HT-29 (cell line): ENCODE measurements around the gene ARHGAP25. TPM values are rescaled to one million over a fixed set of nuclear protein-coding genes. Genes with fewer than 3 reads are reported as not detected.

Experiments used
- DNase-seq: peaks from one replicate; pipeline ENCODE4 v3.0.0-alpha.2; 2015; ENCODE audit warnings: low spot score
- total RNA-seq: library from RNA; depleted of rRNA; stranded (reverse); fragments of >200 nt; shearing (Covaris generic); gene quantifications from 2 replicates; pipeline ENCODE4 v1.2.3, GENCODE V29; 2014

ARHGAP25 gene
- total RNA-seq, 1 experiment from 2014 or later: not detected

DNA sequence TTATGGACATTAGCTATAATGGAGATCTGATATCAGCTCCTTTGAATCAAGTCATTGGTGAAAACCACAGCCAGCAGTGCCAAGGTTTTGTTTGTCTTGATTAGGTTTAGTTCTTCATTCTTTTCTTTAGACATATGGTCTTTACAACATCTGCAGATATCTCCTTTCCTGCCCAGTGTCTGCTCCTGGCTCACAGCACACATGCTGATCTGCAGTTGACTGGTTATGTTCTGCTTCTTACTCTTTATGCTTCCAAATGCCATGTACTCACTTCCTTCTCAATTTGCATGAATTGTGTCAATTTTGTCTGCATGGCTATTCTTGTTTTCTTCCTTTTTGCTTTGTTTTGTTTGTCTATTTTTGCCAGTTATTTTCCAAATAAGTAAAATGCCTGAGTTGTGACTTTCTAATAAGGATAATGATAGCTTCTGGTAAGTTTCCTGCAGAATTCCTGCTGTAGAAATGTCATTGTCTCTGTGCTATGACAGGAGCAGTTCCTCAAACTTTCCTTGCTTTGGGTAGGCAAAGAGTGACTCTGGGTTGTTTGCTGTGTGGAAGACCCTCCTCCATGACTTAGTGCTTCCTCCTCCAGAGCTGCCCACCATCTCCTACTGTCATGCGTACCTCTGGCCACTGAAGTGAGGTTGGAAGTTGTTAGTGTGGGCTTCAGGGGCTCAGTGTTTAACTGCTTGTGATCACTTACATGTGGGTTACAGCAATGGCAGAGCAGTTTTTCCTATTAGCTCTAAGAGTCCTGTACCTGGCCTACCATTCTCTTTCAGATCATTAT is 8.2 kb downstream of the ARHGAP25 start:
- no peak for DNase-seq

- DNase-seq: no peak
Observed at GRCh38 chr2:68743531-68743930, 8.9 kb downstream of the ARHGAP25 start.

GRCh38 chr2:68744366-68744912 is 9.8 kb downstream of the ARHGAP25 start:
- DNase-seq: no peak

DNA sequence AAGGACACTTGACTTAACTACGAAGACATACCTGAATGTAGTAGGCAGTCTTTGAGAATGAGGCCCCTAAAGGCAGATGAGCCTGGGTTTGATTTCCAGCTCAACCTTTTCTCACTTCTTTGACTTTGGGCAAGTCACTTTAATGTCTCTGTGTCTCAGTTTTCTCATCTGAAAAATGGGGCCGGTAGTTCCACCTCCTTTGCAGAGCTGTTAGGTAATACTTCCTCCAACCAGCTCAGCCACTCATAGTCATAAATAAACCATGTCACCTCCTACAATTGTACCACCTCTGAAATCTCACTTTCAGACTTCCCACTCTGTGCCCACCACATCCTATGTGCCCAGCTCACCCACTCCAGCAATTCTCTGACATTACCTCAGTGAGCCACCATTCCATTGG is 10.4 kb downstream of the ARHGAP25 start:
- no peak for DNase-seq

DNA sequence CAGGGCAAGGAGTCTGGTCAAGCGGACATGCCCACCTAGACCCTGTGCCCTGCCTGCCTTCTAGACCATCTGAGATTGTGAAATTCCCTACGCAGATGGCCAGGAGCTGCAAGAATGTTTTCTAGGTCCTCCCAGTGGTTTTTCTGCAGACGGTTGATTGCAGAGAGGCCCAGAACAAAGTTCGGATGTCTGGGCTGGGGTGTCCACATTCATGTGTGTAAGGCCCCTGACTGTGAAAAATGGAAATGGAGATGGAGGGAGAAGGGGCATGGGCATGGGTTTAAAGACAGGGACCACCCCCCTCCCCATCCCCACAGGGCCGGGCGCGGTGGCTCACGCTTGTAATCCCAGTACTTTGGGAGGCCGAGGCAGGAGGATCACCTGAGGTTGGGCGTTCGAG is 11.8 kb downstream of the ARHGAP25 start:
- no peak for DNase-seq

DNA sequence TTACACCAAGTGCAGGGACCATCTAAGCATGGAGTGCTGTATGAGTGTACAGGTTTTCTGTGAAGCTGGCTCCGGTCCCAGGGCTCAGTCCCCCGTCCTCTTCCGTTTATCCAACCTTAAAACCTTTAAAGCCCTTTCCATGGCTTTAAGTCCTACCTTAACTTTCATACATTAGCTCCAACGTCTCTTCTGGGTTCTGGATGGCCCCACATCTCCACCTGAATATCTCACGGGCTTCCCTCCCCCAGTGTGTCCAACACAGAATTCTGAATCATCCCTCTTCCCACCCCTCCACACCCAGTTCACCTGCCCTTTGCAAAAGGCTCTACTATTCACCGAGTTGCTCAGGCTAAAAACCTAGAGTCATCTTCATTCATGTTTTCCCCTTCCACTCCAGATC is 12.8 kb downstream of the ARHGAP25 start:
- no peak for DNase-seq

- DNase-seq: no peak
Observed at GRCh38 chr2:68747900-68748299, 13.3 kb downstream of the ARHGAP25 start.

- no peak for DNase-seq
Observed at GRCh38 chr2:68748568-68748967, 14.0 kb downstream of the ARHGAP25 start.

DNA sequence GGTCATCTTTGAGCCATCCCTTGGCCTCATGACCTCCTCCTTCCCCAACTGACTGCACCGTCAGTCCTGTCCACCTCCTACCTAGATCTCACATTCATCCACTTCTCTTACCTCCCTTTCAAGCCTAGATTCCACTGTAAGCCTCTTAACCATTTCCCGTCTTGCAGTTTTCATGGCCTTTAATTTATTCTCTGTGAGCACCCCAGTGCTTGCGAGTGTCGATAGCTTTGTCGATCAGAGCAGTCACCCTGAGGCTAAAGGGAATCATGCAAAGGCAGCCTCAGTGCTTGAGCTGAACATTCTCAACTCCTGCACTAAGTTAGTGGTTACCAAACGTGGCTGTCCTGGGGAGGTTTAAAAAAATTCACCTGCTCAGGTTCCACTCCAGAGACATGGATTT is 14.7 kb downstream of the ARHGAP25 start:
- no peak for DNase-seq

DNA sequence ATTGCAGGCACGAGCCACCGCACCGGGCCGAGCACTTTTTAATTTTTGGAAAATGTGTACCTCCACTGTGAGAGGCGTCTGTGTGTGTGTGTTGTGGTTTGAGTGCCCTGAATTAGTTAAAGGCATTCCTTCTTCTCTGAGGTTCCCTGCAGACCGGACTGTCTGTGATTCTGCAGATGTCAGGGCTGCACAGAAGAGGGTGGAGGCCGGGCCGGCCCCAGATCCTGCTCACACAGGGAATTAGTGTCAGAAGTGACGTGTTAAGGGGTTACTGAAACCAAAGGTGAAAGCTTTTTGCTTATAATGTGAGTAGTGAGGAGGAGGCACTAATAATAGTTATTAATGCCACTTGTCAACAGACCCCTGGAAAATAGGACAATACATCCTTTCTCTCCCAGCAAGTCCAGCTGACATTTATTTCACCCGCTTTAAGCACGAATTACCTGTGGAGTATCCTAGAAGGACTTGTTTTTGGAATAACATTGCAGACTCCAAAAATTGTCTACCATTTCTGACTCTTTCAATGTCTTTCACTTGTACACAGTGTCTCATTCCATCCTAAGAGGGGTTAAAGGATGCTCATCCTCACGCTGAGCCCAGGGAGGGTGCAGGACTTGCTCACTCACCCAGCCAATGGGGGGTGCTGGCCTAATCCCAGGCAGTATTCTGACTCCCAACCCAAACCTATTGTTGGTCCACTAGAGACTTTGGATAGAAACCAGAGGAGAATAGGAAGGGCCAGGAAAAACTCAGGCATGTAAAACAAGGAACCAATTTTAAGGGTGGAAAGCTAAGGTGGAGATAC is 16.2 kb downstream of the ARHGAP25 start:
- DNase-seq: no peak

- DNase-seq: peak; percentile 90
Observed at GRCh38 chr2:68751397-68752339, 17.1 kb downstream of the ARHGAP25 start.

DNA sequence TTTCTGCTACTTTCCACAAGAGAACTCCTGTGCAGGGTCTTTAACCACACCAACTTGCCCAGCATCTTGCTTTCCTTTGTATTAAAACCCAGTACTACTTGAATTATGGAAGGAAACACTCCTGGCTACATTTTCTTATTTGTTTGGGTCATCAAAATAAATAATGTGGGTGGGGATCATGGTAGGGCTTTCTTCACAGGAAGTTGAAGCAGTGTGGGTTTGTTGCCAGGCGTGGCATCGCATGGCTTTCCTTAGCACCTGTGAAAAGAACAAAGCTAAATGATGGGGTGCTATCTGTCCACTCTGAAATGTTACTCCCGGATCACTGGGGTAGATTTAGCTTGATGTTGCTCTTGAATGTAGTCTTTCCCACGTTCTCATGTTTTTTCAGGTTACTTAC is 18.7 kb downstream of the ARHGAP25 start:
- DNase-seq: no peak

GRCh38 chr2:68755071-68755470 is 20.5 kb downstream of the ARHGAP25 start:
- DNase-seq: no peak

DNA sequence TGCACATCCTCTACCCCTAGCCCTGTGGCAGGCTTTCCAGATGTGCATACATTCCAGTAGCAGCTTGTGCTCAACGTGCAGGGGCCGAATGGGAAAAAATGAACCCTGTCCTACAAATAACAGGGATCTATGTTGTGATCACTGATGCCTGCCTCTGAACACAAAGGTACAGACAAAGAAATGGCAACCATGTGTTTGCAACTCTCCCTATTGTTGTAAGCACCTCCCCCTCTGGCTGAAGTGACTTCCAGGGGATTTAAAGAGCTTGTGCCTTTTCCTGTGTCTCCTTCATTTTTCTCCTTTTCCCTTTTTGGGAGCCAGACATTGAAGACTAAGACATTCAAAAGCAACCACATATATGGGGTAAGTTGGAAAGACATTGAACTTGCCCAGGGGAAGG is 21.6 kb downstream of the ARHGAP25 start:
- no peak for DNase-seq

DNA sequence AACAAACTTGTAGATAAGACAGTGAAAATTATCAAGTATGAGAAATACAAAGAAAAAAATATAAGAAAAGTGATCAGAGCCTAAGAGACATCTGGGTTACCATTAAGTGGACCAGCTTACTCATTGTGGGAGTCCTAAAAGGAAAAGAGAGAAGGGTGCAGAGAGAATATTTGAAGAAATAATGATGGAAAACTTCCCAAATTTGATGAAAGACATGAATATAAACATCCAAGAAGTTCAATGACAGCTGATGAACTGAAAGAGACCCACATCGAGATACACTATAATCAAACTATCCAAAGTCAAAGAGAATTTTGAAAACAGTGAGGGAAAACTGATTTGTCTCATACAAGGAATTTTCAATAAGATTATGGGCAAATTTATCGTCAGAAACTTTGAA is 22.5 kb downstream of the ARHGAP25 start:
- DNase-seq: no peak

DNA sequence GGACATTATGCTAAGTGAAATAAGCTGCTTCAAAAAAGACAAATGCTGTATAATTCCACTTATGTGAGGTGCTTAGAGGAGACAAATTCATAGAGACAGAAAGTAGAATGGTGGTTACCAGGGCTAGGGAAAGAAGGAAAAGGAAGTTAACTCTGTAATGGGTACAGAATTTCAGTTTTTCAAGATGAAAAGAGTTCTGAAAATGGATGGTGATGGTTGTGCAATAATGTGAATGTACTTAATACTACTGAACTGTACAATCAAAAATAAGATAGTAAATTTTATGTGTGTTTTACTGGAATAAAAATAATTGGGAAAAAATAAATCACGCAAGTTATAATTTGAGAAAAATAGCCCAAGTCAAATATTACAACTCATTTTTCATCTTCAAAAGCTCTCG is 27.5 kb downstream of the ARHGAP25 start:
- no peak for DNase-seq

DNA sequence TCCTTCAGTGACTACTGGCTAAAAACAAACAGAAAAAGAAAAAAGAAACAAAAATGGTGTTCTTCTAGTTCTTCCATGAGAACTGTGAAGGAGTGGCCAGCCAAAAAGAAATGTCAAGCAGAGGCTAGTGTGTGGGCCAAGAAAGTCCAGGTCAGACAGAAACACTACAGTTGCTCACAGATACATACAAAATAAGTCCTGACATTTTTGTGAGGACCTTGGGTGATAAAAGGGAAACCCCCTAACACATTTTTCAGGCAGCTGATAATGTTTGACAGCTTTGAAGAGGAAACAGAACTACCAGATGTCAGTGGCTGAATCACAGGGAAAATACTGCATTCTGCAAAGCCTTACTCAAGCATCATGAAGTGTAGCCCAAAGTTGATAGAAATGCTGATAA is 28.1 kb downstream of the ARHGAP25 start:
- DNase-seq: no peak

DNA sequence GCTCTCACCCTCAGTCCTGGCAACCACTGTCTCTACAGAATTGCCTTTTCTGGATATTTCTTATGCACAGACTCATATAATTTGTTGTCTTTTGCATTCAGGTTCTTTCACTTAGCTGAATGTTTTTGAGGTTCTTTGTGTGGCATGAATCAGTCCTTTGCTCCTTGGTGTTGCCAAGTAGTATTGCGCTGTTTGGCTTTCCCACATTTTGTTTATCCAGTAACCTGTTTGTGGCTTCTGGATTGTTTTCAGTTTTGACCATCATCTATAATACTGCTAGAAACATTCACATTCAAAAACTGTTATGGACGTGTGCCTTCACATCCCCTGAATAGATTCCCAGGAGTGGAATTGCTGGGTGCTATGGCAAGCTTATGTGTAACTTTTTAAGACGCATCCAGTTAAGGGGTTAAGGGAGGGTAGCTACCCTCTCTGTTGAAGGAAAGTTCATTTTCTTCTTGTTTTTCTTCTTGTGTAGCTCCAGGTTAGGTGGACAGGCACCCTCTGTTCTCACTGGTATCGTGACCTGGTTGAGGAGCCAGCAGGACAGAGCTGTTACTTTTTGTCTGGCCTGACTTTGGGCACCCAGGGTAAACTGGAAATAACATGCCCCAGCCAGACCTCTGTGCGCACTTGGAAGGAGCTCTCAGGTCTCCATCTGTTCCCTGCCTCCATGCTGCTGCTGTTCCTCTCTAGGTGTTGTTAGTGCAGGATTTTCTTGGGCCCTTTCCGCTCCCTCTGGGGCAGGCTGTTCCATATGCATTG is 29.6 kb downstream of the ARHGAP25 start:
- no peak for DNase-seq

GRCh38 chr2:68764806-68765311 is 30.2 kb downstream of the ARHGAP25 start:
- DNase-seq: no peak

DNA sequence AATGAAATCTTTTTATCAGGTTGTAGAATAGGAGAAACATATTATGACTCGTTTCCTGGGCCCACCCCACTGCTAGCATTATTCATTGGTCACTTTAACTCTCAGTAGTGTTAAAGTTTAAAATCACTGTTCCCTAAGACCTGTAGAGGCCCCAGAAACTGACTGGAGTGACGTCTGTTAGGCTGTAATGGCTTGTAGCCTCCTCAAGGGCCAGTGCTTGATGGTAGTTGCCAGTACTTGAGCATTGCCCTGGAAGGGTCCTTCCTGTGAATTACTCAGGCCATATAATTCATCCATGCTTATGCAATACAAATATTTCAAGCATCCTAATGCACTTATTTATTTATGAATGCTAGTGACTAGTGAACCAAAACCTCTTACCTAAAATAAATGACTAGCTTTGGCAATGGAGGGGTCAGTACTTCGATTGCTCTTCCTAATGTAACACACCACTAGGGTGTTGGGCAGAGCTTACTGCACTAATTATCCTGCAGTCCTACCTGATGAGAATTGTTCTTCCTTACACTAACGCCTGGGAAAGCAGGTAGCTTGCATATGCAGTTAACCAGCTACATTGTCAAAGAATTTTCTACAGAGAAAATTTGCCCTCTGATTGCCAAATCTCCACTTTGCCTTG is 31.2 kb downstream of the ARHGAP25 start:
- no peak for DNase-seq
